Chondrocyte (in vitro differentiated cells): ENCODE results near the gene ZNF629. TPM values are rescaled to one million over a fixed set of nuclear protein-coding genes. Genes with fewer than 3 reads are reported as not detected.

Experiments used
- DNase-seq: peaks from one replicate; pipeline ENCODE4 v3.0.0; 2021; ENCODE audit warnings: mixed read lengths, low spot score
- H3K27ac Mint-ChIP-seq: one replicate; pipeline ENCODE4 v1.8.0; 2021; ENCODE audit warnings: mild to moderate bottlenecking, moderate library complexity, mixed read lengths; ENCODE audit not compliant: unreplicated experiment
- H3K27me3 Mint-ChIP-seq: 2 replicates; pipeline ENCODE4 v1.8.0; 2021; ENCODE audit warnings: low read depth, mixed read lengths
- H3K36me3 Mint-ChIP-seq: 2 replicates; pipeline ENCODE4 v1.8.0; 2021; ENCODE audit warnings: low read depth, mixed read lengths
- H3K4me1 Mint-ChIP-seq: 2 replicates; pipeline ENCODE4 v1.8.0; 2021; ENCODE audit warnings: low read depth, mild to moderate bottlenecking, mixed read lengths
- H3K4me3 Mint-ChIP-seq: one replicate; pipeline ENCODE4 v1.8.0; 2021; ENCODE audit warnings: mild to moderate bottlenecking, moderate library complexity, mixed read lengths; ENCODE audit not compliant: unreplicated experiment
- H3K9me3 Mint-ChIP-seq: 2 replicates; pipeline ENCODE4 v1.8.0; 2021; ENCODE audit warnings: low read depth, mixed read lengths
- CTCF ChIP-seq: fragments of 200-600 bp; sonication (generic); IDR thresholded peaks from 2 replicates; pipeline ENCODE4 v1.5.0; 2021; ENCODE audit warnings: antibody characterized with exemption, mild to moderate bottlenecking, moderate library complexity
- total RNA-seq: library from RNA; stranded (reverse); gene quantifications from 3 replicates; pipeline ENCODE4 v1.2.1, GENCODE V29; 2021

Gene ZNF629
- total RNA-seq, 1 donor from 2014 or later, result 18.9 TPM

GRCh38 chr16:30753596-30753995 is 33.4 kb downstream of the ZNF629 start:
- peaks cover 15% of the 10 kb centered on the region for H3K4me1 Mint-ChIP-seq
- H3K27me3 Mint-ChIP-seq, result no peaks in the 10 kb centered on the region
- no peak for TF ChIP-seq CTCF
- no peaks in the 10 kb centered on the region for H3K9me3 Mint-ChIP-seq
- peaks cover 11% of the 10 kb centered on the region for H3K36me3 Mint-ChIP-seq
- no peak for DNase-seq
- no peak overlapping the region for H3K4me3 Mint-ChIP-seq
- no peak overlapping the region for H3K27ac Mint-ChIP-seq

- Mint-ChIP-seq H3K9me3 (no peaks in the 10 kb centered on the region), H3K4me3 (no peak overlapping the region), H3K36me3 (peaks cover 9% of the 10 kb centered on the region), H3K4me1 (peaks cover 25% of the 10 kb centered on the region), H3K27ac (no peak overlapping the region), H3K27me3 (no peaks in the 10 kb centered on the region)
- no peak for TF ChIP-seq CTCF
- DNase-seq, result no peak
Measured at GRCh38 chr16:30750876-30751465, 36.0 kb downstream of the ZNF629 start.

- Mint-ChIP-seq H3K27ac (peak overlapping the region; percentile 22), H3K4me1 (peaks cover 25% of the 10 kb centered on the region), H3K9me3 (no peaks in the 10 kb centered on the region), H3K27me3 (no peaks in the 10 kb centered on the region), H3K36me3 (peaks cover 8% of the 10 kb centered on the region), H3K4me3 (no peak overlapping the region)
- TF ChIP-seq CTCF, result no peak
- DNase-seq, result no peak
Measured at GRCh38 chr16:30750201-30750600, 36.8 kb downstream of the ZNF629 start.

GRCh38 chr16:30748634-30749445 is 38.2 kb downstream of the ZNF629 start:
- H3K4me1 Mint-ChIP-seq, result peaks cover 25% of the 10 kb centered on the region
- no peaks in the 10 kb centered on the region for H3K9me3 Mint-ChIP-seq
- peaks cover 10% of the 10 kb centered on the region for H3K36me3 Mint-ChIP-seq
- H3K27me3 Mint-ChIP-seq, result no peaks in the 10 kb centered on the region
- H3K27ac Mint-ChIP-seq, result peak overlapping the region; percentile 92
- no peak for TF ChIP-seq CTCF
- no peak for DNase-seq
- peak overlapping the region; percentile 90 for H3K4me3 Mint-ChIP-seq

- peaks cover 11% of the 10 kb centered on the region for H3K36me3 Mint-ChIP-seq
- H3K27ac Mint-ChIP-seq, result peak within 1 kb of the TSS; percentile 96
- H3K9me3 Mint-ChIP-seq, result no peaks in the 10 kb centered on the region
- H3K4me1 Mint-ChIP-seq, result peaks cover 25% of the 10 kb centered on the region
- TF ChIP-seq CTCF, result no peak
- H3K27me3 Mint-ChIP-seq, result no peaks in the 10 kb centered on the region
- peak; percentile 100 for DNase-seq
- H3K4me3 Mint-ChIP-seq, result peak within 1 kb of the TSS; percentile 90
Measured at GRCh38 chr16:30747799-30748633, 39.0 kb downstream of the ZNF629 start, which contains the start of gene PHKG2. Gene PHKG2, plus strand, starts transcription at chr16:30748425. Its CDS starts 396 bp downstream, at chr16:30748821.
